ENCODE results near the gene LAMA1. TPM values are rescaled to one million over a fixed set of nuclear protein-coding genes. Genes with fewer than 3 reads are reported as not detected.

The LAMA1 gene
- total RNA-seq, 1 experiment from 2014 or later: 28.8 TPM

GRCh38 chr18:6951336-6952090, 166.1 kb downstream of the LAMA1 start:
- Histone ChIP-seq H2AK5ac (ENCODE audit: insufficient read length, low read length) (no peak overlapping the region), H3K23ac (ENCODE audit: insufficient read length, low read depth, low read length) (no peak overlapping the region), H4K5ac (ENCODE audit: insufficient read length, low read depth, low read length) (no peak overlapping the region), H3K79me1 (ENCODE audit: insufficient read depth, low read depth, low read length, poor library complexity, severe bottlenecking) (no peaks in the 10 kb centered on the region), H3K27me3 (ENCODE audit: insufficient read depth, low read length) (no peaks in the 10 kb centered on the region), H2AFZ (ENCODE audit: low read length) (no peak overlapping the region), H2BK15ac (ENCODE audit: low read depth, low read length) (no peak overlapping the region), H3K9ac (ENCODE audit: extremely low read depth, insufficient read length, low read length) (no peak overlapping the region), H3K23me2 (ENCODE audit: insufficient read length, low read depth, low read length, poor library complexity, severe bottlenecking) (no peaks in the 10 kb centered on the region), H3K4me2 (ENCODE audit: insufficient read depth, insufficient read length, low read length) (no peak overlapping the region), H2BK120ac (ENCODE audit: low read depth, low read length, poor library complexity, severe bottlenecking) (no peak overlapping the region), H3K79me2 (ENCODE audit: insufficient read depth, low read length) (no peaks in the 10 kb centered on the region), H3K56ac (ENCODE audit: insufficient read length, low read depth, low read length) (no peak overlapping the region), H3K4me1 (ENCODE audit: insufficient read depth, low read length) (no peaks in the 10 kb centered on the region), H2BK12ac (ENCODE audit: insufficient read length, low read depth, low read length) (no peak overlapping the region), H3K27ac (ENCODE audit: insufficient read length, low read depth, low read length) (no peak overlapping the region), H2BK20ac (ENCODE audit: low read depth, low read length, poor library complexity, severe bottlenecking) (no peak overlapping the region), H3K9me3 (ENCODE audit: control insufficient read depth, low read depth, low read length) (no peaks in the 10 kb centered on the region), H4K91ac (ENCODE audit: insufficient read length, low read depth, low read length) (no peak overlapping the region), H4K8ac (replicated peaks; ENCODE audit: insufficient read length, low read depth, low read length) (no peak overlapping the region), H3K18ac (ENCODE audit: insufficient read length, low read depth, low read length) (no peak overlapping the region), H3K4ac (ENCODE audit: low read depth, low read length) (no peak overlapping the region), H2BK5ac (ENCODE audit: insufficient read length, low read length) (no peak overlapping the region), H3T11ph (ENCODE audit: low read length) (no peak overlapping the region), H4K20me1 (ENCODE audit: control insufficient read depth, insufficient read depth, insufficient read length) (no peaks in the 10 kb centered on the region), H3K14ac (ENCODE audit: insufficient read depth, low read length) (no peak overlapping the region)
- no peak for DNase-seq
- no peak for TF ChIP-seq CTCF (conservative IDR thresholded peaks at IDR 0.05)
- Mint-ChIP-seq H3K9me3 (no peaks in the 10 kb centered on the region), H3K27me3 (ENCODE audit: low read depth) (no peaks in the 10 kb centered on the region; the same call in 1 of the 2 replicates), H3K4me1 (peaks cover 7 to 11% of the 10 kb centered on the region in 2 experiments), H3K4me3 (no peak overlapping the region), H3K36me3 (ENCODE audit: insufficient read depth in 1 of 3, low read depth in 3 of 3) (peaks cover 30 to 65% (median 51%) of the 10 kb centered on the region in 3 experiments), H3K27ac (peak overlapping the region in 2 of 3 experiments; percentile 23 to 72; a peak in 3 of 7 replicates)
- WGBS (ENCODE audit: extremely low coverage, insufficient read length, low lambda C conversion rate): no CpG with 5 or more reads among the region's 17 CpGs
